ENCODE results near the gene NDUFS2. TPM values are rescaled to one million over a fixed set of nuclear protein-coding genes. Genes with fewer than 3 reads are reported as not detected.
A peak's percentile ranks its signal among the peaks of the same experiment; 100 is the strongest.

Gene NDUFS2
- total and polyA plus RNA-seq, 9 of the 15 experiments (the other 6 are each of a cell fraction or from before 2014, with no cell fraction given): 70.0 to 176 (median 141) TPM

- TF ChIP-seq E2F5 (CRISPR knock-in tag; IDR thresholded peaks at IDR 0.05): no peak
- no peak for TF ChIP-seq ZNF436 (CRISPR knock-in tag; IDR thresholded peaks at IDR 0.05)
- no peak for TF ChIP-seq PHF8 (IDR thresholded peaks at IDR 0.05; ENCODE audit: borderline replicate concordance, low read length)
- no peak for TF ChIP-seq ZNF165 (CRISPR knock-in tag; IDR thresholded peaks at IDR 0.05; ENCODE audit: borderline replicate concordance)
- TF ChIP-seq TEAD4 (IDR thresholded peaks at IDR 0.05; ENCODE audit: low read length): peak; percentile 44; the same call in 1 of the 2 replicates
- TF ChIP-seq TEAD4 (CRISPR knock-in tag; IDR thresholded peaks at IDR 0.05; ENCODE audit: borderline replicate concordance): no peak
- TF ChIP-seq, protein P1, sequence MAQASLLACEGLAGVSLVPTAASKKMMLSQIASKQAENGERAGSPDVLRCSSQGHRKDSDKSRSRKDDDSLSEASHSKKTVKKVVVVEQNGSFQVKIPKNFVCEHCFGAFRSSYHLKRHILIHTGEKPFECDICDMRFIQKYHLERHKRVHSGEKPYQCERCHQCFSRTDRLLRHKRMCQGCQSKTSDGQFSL (CRISPR knock-in tag; IDR thresholded peaks at IDR 0.05): no peak
- TF ChIP-seq, protein P1 (tag; IDR thresholded peaks at IDR 0.05): no peak
- peak; percentile 34; the same call in 1 of the 2 replicates for TF ChIP-seq CTBP1 (IDR thresholded peaks at IDR 0.05; ENCODE audit: borderline replicate concordance)
- no peak for TF ChIP-seq KHSRP (IDR thresholded peaks at IDR 0.05)
- TF ChIP-seq, protein P2, sequence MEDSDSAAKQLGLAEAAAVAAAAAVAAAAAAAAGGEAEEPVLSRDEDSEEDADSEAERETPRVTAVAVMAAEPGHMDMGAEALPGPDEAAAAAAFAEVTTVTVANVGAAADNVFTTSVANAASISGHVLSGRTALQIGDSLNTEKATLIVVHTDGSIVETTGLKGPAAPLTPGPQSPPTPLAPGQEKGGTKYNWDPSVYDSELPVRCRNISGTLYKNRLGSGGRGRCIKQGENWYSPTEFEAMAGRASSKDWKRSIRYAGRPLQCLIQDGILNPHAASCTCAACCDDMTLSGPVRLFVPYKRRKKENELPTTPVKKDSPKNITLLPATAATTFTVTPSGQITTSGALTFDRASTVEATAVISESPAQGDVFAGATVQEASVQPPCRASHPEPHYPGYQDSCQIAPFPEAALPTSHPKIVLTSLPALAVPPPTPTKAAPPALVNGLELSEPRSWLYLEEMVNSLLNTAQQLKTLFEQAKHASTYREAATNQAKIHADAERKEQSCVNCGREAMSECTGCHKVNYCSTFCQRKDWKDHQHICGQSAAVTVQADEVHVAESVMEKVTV (CRISPR knock-in tag; IDR thresholded peaks at IDR 0.05): no peak
- no peak for TF ChIP-seq NFRKB (IDR thresholded peaks at IDR 0.05; ENCODE audit: low read depth)
- TF ChIP-seq GATA2 (CRISPR knock-in tag; IDR thresholded peaks at IDR 0.05): no peak
- peak; percentile 55 for TF ChIP-seq CXXC5 (CRISPR knock-in tag; IDR thresholded peaks at IDR 0.05)
- TF ChIP-seq ZNF77 (CRISPR knock-in tag; IDR thresholded peaks at IDR 0.05): no peak
- TF ChIP-seq HDAC2 (IDR thresholded peaks at IDR 0.05): 0 out of 2 replicates have a peak, but pooled peaks have one; percentile 42
- no peak for TF ChIP-seq ZFP30 (CRISPR knock-in tag; IDR thresholded peaks at IDR 0.05; ENCODE audit: borderline replicate concordance)
- no peak for TF ChIP-seq TFAM (CRISPR knock-in tag; conservative IDR thresholded peaks at IDR 0.05)
- no peak for TF ChIP-seq FOS (IDR thresholded peaks at IDR 0.05; ENCODE audit: extremely low read depth, insufficient read length)
- no peak for TF ChIP-seq TCFL5 (CRISPR knock-in tag; conservative IDR thresholded peaks at IDR 0.05)
- no peak for TF ChIP-seq CBX1 (IDR thresholded peaks at IDR 0.05; ENCODE audit: low read depth)
- TF ChIP-seq ESRRA (IDR thresholded peaks at IDR 0.05; ENCODE audit: borderline replicate concordance, low read depth): 0 out of 2 replicates have a peak, but pooled peaks have one; percentile 11
- TF ChIP-seq SMARCA4 (IDR thresholded peaks at IDR 0.05): peak; percentile 51; the same call in 1 of the 2 replicates
- TF ChIP-seq, protein P3, sequence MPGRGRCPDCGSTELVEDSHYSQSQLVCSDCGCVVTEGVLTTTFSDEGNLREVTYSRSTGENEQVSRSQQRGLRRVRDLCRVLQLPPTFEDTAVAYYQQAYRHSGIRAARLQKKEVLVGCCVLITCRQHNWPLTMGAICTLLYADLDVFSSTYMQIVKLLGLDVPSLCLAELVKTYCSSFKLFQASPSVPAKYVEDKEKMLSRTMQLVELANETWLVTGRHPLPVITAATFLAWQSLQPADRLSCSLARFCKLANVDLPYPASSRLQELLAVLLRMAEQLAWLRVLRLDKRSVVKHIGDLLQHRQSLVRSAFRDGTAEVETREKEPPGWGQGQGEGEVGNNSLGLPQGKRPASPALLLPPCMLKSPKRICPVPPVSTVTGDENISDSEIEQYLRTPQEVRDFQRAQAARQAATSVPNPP (IDR thresholded peaks at IDR 0.05; ENCODE audit: borderline replicate concordance, insufficient read depth, insufficient read length): no peak
- no peak for TF ChIP-seq XRCC3 (IDR thresholded peaks at IDR 0.05)
- no peak for TF ChIP-seq NR2C2 (CRISPR knock-in tag; IDR thresholded peaks at IDR 0.05)
- TF ChIP-seq NR2C2 (tag; IDR thresholded peaks at IDR 0.05): no peak
- TF ChIP-seq HES1 (IDR thresholded peaks at IDR 0.05; ENCODE audit: low read depth): no peak
These were observed 40.1 kb upstream of the NDUFS2 start (continued) for GRCh38 chr1:161162052-161162451.
